Dermis blood vessel endothelial cell (primary cell): ENCODE data around the gene MEN1. TPM values are rescaled to one million over a fixed set of nuclear protein-coding genes. Genes with fewer than 3 reads are reported as not detected.
"Not testable (repeated sequence)": the region's sequence is repeated elsewhere in the genome, so short reads cannot be mapped to it uniquely, and the experiment has no call there.

Experiments used
- DNase-seq: peaks from one replicate; pipeline ENCODE4 v3.0.0; 2010
- total RNA-seq: library from RNA; depleted of rRNA; stranded (reverse); fragments of >200 nt; gene quantifications from 2 replicates; pipeline ENCODE4 v1.2.3, GENCODE V29; 2014

MEN1 gene
- total RNA-seq, result 20.1 and 38.7 TPM in 2 replicates

- peak; percentile 96 for DNase-seq
Observed at GRCh38 chr11:64810271-64810890, at the start of gene MEN1. MEN1 (minus strand) TSS chr11:64810551; CDS start chr11:64810109, 442 bp downstream.

GRCh38 chr11:64859542-64860414 lies 49.4 kb upstream of the MEN1 start:
- DNase-seq, result no peak

GRCh38 chr11:64858467-64859263 lies 48.3 kb upstream of the MEN1 start:
- DNase-seq, result no peak

- DNase-seq, result no peak
Observed at GRCh38 chr11:64857485-64857884, 47.1 kb upstream of the MEN1 start.

- peak; percentile 89 for DNase-seq
Observed at GRCh38 chr11:64856382-64857227, 46.3 kb upstream of the MEN1 start.

DNA sequence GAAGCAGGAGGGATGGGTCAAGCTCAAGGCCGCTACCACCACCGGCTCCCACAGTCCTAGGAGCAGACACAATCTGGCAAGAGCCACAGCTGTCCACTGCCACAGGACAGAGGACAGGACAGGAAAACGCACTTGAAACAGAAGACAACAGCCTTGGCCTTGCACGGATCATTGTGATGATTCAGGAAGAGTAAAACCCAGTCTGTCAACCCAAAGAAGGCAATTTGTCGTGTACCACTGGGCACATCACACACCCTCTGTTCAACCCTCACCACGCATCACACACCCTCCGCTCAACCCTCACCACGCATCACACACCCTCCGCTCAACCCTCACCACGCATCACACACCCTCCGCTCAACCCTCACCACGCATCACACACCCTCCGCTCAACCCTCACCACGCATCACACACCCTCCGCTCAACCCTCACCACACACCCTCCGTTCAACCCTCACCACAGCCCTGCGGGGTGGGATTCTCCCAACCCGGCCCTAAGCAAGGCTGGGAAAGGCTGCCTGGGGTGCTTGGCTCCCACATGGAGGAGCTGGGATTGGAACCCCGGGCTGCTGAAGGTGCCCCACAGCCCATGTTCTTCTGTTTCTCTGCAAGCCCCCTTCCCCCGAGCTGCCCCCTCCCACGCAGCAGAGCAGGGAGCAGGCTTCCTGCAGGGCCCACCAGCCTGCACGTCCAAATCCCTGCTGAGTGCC lies 45.4 kb upstream of the MEN1 start:
- DNase-seq, result no peak

DNA sequence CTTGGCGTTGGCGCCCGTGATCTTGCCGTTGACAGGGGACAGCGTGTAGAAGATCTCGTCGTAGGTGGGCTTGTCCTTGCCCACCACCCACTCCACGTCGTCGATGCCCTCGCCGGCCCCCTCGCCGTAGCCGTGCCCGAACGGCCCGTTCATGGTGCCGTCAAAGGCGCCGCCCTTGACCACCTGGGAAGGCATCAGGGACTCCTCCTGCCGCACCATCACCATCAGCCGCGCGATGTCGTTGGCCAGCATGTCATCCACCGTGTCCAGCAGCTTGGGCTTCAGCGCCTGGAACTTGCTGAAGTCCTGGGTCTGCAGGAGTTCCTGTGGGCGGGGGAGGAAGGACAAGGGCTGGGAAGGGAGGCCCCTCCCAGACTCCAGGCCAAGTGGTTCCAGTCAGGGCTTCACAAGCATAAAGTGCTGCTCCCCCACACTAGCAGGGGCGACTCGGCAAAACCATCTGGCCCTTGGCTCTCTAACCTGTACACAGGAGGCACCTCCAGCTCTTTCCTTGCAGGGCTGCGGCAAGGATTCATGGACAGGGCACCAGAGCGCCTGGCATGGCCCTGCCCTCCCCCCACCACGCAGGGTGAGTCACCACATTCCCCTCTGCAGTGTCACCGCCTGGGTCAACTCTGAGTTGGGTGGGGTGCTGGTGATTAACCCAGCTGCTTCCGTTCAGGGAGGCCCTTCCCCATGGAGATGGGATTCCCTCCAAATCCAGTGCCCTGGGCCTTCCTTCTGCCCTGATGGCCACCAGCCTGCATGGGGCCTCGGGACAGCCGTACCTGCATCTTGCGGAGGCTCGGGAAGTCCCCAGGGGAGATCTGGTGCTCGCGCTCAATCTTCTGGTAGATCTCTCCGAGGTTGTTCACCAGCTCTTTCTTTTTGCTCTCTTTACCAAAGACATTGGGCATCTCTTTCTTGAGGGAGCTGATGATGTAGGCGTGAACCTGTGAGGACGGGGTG lies 44.5 kb upstream of the MEN1 start:
- DNase-seq, result peak; percentile 94

- DNase-seq, result no peak
Observed at GRCh38 chr11:64854157-64854533, 43.8 kb upstream of the MEN1 start.

GRCh38 chr11:64853709-64854108 lies 43.4 kb upstream of the MEN1 start:
- DNase-seq, result no peak

DNA sequence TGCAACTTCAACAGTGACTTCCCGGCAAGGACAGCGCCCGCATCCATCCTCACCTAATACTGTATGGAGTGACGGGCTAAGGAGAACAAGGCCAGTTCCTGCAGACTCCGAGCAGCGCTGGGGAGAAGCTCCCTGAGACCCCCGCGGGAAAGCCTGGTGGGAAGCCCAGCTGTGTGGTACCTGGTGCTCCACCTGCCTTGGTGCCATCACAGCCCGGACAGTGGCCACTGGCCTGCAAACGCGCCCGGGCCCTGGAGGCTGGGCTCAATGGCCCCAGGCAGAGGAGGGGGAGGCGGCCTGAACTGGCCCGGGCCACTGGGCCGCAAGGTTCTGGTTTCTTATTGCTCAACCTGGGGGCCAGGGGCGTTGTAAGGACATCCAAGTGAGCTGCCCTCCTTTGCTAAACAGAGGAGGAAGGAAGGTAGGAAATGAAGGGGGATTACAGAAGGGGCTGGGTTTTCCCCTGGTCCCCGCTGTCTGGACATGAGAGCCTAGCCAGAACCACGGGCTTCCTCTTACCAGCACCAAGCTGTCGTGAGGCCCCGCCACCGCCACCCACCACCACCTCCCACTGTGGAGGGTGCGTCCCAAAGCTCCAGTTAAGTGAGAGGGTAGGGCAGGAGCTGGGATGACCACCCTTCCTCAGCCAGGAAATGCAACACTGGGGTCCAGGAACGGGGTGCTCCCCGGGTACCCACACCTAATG lies 42.6 kb upstream of the MEN1 start:
- no peak for DNase-seq

- DNase-seq, result no peak
Observed at GRCh38 chr11:64851831-64852351, 41.5 kb upstream of the MEN1 start.

DNA sequence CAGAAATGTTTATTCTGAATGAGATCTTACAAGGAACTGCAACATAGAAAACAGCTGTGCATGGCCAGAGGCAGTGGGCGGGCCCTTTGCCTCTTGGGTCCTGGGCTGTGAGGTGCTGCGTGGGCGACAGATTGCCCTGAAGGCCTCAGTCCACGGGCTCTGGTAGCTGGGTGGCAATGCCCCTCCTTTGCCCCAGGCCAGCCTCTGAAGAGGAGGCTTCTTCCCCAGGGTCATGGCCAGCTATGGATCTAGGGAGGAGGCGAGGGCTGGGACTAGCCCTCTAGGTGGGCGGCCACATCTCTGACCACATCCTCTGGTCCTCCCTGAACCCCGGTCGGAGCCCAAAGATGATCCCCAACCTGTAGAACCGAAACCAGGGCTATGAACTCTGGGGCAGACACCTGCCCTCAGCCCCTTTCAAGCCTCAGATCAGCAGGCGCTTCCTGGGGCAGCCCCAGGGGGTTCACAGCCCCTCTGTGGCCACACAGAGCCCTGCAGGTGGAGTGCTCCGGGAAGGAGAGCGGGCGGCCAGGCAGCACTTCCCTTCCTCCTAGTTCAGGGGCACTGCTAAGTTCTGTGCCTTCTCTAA lies 40.7 kb upstream of the MEN1 start:
- no peak for DNase-seq

DNA sequence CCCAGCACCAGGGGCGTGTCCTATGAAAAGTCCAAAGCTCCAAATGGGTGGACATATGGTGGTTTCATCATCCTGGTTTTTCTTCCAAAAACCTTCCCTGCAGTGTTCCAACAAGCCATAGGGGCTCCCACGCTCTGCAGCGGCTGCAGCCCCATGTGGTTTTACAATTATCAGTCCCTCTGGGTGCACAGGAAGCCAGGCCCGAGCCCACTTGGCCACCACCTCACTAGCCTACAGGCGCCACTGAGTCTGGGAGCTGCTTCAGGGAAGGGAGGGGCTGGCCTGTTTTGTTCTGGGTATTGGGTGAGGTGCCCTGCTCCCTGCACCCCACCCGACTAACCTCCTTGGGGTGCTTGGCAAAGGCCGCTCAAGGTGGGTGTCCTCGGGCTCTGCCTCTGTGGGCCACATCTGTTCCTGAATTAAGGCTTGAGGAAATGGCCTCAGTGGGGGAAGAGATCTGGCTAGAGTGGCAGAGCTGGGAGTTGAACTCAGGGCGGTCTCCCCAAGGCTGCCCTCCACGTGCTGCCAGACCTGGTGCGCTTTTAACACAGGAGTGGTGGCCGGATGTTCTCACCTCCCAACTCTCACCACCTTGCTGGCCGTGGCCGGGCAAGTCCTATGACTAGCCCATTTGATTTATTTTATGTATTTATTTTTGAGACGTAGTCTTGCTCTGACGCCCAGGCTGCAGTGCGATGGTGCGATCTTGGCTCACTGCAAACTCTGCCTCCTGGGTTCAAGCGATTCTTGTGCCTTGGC lies 39.4 kb upstream of the MEN1 start:
- DNase-seq, result no peak

DNA sequence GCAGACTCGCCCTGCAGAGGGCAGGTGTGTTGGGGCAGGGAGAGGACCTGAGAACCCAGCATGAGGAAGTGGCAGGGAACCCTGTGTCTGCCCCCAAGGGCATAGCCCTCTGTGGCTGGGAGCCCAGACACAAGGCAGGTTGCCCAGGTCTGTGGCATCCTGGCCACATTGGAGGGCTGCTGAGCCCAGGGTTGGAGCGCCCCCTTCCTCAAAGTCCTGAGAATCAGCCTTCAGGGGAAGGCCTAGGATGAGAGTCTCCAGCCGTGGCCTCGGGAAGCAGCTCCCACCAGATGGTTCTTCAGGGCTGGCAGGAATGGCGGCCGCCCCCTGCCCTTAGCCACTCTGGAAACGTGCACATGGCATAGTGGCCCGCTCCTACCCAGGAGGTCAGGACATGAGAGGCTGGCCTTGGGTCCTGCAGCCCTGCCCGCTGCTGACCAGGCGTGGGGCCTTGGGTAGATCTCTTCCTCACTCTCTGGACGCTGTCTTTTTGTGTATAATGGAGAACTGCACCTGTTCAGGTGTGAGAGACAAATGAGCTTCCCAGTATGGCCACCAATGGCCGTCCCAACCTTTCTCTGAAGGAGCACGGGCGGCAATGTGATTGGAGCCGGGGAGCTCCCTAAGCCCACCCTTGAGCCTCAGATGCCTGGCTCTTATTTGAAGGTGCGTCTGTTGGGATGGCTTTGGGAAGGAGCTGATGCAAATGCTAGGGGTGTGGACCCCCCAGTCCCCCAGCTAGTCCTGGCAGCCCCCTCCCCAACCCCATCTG lies 38.7 kb upstream of the MEN1 start:
- no peak for DNase-seq

DNA sequence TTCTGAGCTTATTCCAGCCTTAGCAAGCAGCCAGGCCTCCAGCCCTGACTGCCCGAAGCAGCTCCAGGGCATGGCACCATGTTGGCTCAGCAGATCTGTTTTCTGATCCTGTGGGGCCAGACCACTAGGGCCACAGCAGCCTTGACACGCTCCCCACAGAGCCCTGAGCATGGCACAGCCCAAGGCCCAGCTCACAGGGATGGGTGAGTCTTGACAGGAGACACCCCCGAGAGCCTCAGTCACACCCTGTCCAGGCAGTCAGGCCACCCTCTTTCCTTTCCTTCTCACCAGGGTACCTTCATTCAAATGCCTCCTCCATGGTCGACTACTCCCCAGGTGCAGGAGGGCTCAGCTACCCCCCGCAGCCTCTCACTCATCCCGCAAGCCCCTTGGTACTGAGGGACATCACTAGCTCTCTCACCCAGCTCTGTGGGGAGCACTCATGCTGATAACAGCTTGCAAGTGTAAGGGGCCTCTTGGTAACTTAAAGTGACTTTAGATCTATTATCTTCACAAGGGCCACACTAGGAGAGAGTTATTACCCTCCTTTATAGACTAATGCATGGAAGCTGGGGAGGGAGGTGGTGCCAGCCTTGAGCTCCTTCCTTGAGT lies 38.0 kb upstream of the MEN1 start:
- DNase-seq, result no peak

- DNase-seq, result peak; percentile 93
Observed at GRCh38 chr11:64846998-64847666, 36.8 kb upstream of the MEN1 start.

DNA sequence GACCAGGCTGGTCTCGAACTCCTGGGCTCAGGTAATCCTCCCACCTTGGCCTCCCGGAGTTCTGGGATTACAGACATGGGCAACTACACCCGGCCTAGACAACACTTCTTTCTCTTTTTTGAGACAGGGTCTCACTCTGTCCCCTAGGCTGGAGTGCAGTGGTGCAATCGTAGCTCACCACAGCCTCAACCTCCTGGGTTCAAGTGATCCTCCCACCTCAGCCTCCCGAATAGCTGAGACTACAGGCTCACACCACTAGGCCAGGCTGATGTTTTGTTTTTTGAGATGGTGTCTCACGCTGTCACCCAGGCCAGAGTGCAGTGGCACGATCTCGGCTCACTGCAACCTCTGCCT lies 35.4 kb upstream of the MEN1 start:
- not testable (repeated sequence) for DNase-seq
